HT-29 (cell line): ENCODE data around the gene INHBE. TPM values are rescaled to one million over a fixed set of nuclear protein-coding genes. Genes with fewer than 3 reads are reported as not detected.
"Not testable (repeated sequence)": the region's sequence is repeated elsewhere in the genome, so short reads cannot be mapped to it uniquely, and the experiment has no call there.

ENCODE experiments used
- DNase-seq: peaks from one replicate; pipeline ENCODE4 v3.0.0-alpha.2; 2015; ENCODE audit warnings: low spot score
- total RNA-seq: library from RNA; depleted of rRNA; stranded (reverse); fragments of >200 nt; shearing (Covaris generic); gene quantifications from 2 replicates; pipeline ENCODE4 v1.2.3, GENCODE V29; 2014

The INHBE gene
- total RNA-seq, 1 experiment from 2014 or later = 0.41 TPM

DNA sequence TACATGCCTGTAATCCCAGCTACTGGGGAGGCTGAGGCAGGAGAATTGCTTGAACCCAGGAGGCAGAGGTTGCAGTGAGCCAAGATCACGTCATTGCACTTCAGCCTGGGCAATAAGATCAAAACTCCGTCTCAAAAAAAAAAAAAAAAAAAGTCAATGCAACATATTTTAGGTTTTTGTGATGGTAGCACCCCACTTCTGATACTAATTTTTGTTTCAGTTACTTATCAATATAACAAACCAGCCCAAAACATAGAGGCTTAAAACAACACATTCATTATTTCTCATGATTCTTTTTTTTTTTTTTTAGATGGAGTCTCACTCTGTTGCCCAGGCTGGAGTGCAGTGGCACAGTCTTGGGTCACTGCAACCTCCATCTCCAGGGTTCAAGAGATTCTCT is 13.7 kb upstream of the INHBE start:
- not testable (repeated sequence) for DNase-seq

DNA sequence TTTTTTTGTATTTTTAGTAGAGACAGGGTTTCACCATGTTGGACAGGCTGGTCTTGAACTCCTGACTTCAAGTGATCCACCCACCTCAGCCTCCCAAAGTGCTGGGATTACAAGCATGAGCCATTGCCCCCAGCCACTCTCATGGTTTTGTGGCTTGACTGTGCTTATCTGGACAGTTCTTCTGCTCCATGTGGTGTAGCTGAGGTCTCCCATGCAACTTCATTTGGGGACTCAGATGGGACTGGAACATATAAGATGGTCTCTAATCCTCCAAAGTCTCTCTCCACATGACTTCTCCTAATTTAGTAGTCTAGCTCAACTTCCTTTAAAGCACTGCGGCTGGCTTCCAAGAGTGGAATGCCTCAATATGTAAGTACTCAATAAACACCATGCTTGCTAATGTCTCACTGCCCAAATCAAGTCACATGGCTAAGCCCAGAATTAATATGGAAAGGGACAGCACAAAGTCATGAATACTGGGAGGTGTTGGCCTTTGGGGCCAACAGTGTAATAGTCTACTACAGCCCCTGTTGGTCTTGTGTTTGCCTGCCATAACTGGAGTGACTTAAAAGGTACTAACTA is 13.2 kb upstream of the INHBE start:
- no peak for DNase-seq

DNA sequence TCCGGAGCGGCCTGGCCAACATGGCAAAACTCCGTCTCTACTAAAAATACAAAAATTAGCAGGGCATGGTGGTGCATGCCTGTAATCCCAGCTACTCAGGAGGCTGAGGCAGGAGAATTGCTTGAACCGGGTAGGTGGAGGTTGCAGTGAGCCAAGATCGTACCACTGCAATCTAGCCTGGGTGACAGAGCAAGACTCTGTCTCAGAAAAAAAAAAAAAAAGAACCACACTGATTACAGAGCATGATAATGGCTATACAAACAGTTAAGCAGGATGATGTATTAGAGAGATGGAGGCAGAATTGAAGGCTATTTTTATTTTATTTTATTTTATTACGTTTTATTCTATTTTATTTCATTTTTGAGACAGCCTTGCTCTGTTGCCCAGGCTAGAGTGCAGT is 10.8 kb upstream of the INHBE start:
- DNase-seq = not testable (repeated sequence)

DNA sequence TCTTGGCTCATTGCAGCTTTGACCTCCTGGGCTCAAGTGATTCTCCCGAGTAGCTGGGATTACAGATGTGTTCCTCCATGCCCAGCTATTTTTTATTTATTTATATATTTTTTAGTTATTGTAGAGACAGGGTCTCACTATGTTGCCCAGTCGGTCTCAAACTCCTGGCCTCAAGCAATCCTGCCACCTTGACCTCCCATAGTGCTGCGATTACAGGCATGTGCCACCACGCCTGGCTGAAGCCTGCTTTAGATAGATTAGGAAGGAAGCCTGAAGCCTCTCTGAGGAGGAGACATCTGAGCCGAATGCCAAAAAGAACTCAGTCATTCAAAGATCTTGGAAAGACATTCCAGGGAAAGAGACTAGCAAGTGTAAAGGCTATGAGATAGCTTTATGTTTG is 10.4 kb upstream of the INHBE start:
- DNase-seq = no peak

DNA sequence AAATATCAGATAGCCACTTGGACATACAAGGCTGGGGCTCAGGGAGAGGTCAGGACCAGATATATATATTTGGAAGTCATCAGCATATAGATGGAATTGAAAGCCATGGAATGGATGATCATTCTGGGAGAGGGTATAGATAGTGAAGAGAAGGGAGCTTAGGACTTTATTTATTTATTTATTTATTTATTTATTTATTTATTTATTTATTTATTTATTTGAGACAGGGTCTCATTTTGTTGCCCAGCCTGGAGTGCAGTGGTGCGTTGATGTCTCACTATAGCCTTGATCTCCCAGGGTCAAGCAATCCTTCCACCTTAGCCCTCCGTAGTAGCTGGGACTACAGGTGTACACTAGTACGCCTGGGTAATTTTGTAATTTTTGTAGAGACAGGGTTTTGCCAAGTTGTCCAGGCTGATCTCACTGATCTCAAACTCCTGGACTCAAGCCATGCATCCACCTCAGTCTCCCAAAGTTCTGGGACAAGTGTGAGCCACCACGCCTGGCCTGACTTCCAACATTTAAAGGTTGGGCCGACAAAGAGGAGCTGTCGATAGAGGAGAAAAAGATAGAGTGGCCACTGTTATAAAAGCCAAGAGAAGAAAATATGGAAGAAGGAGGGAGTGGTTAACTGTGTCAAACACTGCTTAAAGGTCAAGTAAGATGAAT is 8.7 kb upstream of the INHBE start:
- no peak for DNase-seq

DNA sequence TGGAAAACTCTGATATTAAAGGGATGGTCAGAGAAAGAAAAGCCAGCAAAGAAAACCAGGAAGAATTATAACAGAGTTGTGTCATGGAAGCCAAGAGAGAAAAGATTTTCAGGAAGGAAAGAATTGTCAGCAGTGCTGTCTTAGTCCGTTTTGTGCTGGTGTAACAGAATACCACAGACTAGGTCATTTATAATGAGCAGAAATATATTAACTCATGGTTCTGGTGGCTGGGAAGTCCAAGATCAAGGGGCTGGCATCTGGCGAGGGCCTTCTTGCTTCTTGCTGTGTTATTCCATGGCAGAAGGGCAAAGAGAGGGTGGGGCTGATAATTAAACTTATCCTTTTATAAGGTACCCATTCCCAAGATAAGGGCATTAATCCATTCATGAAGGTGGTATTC is 6.4 kb upstream of the INHBE start:
- DNase-seq = no peak

DNA sequence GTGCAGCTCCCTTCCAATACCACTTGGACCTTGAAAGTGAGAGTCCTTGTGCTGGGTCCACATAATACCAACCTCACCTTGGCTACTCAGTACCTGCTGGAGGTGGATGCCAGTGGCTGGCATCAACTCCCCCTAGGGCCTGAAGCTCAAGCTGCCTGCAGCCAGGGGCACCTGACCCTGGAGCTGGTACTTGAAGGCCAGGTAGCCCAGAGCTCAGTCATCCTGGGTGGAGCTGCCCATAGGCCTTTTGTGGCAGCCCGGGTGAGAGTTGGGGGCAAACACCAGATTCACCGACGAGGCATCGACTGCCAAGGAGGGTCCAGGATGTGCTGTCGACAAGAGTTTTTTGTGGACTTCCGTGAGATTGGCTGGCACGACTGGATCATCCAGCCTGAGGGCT is 5.7 kb upstream of the INHBE start:
- DNase-seq = no peak

DNA sequence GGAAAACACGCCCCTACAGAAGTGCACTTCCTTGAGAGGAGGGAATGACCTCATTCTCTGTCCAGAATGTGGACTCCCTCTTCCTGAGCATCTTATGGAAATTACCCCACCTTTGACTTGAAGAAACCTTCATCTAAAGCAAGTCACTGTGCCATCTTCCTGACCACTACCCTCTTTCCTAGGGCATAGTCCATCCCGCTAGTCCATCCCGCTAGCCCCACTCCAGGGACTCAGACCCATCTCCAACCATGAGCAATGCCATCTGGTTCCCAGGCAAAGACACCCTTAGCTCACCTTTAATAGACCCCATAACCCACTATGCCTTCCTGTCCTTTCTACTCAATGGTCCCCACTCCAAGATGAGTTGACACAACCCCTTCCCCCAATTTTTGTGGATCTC is 5.0 kb upstream of the INHBE start:
- no peak for DNase-seq

DNA sequence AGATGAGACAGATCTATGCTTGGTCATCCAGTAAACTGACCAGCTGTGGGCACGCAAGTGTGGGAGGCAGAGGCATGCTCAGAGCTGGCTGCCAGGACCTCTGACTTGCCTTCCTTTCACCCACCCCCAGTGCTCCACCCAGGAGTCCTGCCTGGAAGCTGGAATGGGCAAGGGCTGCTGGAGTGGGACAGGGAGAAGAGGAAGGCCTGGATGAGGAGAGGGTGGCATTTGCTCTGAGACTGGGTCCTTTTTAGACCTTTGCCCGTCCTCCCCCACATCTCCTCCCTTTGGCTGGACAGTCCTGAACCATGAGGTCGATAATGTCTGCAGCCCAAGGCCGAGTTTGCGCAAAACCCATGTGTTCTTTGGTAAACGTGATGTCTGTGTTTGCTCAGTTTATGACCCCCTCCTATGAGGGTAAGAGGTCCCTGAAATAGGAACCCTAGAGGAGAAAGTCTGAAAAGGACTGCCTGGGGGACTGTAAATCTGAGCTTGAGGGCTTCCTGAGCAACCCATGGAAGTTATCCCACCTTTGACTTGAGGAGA is 3.8 kb upstream of the INHBE start:
- DNase-seq = no peak

DNA sequence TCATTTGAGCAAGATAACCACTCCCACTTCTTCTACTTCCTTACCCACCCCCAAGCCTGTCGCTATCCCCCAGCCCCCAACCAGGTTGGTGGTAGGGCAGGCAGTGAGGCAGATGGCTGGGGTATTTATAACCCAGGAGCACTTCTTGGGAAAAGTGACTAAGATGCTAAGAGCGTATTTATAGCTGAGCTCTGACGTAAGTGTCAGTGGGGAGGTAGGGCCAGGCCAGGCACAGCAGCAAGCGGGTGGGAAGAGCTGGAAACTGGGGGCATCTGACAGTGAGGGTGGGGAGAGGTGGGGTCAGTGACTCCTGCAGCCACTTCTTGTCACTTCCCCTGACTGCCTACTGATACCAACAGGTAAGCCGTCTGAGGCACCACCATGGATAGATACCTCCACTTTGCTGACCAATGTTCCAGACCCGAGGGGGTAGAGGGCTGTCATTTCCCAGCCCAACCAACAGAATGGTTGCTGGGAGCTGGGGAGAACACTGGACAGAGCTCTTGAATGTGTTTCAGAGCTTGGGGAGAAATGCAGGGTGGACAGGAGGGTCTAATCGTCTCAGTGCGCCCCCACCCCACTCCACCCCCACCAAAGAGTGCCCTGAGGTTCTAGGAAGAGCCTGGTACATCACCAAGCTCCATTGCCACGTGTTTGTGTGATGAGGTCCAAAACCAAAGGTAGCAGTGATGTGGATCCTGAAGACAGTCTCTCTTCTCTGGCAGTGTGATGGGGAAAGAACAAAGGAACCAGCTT is 2.7 kb upstream of the INHBE start:
- no peak for DNase-seq

DNA sequence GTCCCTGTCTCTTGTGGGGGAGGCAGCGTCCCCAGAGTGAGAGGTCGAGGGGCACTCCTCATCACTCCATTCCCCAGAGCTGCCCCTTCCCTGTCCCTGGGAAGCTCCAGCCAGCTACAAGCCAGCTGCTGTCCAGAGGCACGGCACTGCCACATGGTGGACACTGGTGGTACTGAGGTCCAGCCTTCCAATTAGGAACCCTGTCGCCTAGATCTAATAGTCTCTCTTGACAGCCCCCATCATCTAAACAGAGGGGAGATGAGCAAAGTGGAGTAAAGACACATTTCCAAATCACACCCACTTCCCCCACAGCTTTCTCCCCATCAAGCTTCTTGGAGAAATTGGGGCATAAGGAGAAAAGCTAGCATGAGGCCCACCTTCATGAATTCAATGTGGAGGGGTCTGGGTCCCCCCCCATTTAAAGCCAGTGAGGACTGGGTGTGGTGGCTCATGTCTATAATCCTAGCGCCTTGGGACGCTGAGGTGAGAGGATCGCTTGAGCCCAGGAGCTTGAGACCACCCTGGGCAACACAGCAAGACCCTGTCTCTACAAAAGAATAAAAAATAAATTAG is 2.1 kb upstream of the INHBE start:
- peak; percentile 83 for DNase-seq

DNA sequence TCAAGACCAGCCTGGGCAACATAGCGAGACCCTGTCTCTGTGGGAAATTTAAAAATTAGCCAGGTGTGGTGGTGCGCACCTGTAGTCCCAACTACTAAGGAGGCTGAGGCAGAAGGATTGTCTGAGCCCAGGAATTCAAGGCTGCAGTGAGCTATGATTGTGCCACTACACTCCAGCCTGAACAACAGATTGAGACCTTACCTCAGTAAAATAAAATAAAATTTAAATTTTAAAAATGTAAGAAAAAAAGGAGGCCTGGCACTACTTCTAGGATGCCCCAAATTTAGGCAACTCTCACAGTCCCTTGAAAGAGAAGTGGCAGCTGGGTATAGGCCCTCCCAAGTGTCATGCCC is 918 bp upstream of the INHBE start:
- no peak for DNase-seq

DNA sequence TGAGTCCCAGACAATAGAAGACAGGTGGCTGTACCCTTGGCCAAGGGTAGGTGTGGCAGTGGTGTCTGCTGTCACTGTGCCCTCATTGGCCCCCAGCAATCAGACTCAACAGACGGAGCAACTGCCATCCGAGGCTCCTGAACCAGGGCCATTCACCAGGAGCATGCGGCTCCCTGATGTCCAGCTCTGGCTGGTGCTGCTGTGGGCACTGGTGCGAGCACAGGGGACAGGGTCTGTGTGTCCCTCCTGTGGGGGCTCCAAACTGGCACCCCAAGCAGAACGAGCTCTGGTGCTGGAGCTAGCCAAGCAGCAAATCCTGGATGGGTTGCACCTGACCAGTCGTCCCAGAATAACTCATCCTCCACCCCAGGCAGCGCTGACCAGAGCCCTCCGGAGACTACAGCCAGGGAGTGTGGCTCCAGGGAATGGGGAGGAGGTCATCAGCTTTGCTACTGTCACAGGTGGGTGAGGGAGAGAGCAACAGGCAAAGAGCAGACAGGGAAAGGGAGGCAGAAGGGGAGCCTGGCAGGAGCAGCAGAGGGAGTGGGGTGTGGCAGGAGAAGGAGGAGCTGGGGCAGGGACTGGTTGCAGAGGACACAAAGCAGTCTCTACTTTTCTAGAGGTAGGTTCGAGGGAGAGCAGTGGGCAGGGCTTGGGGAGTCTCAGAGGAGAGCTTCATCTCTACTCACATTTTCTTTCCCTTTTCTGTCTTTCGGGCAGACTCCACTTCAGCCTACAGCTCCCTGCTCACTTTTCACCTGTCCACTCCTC is 452 bp downstream of the INHBE start:
- DNase-seq = no peak

DNA sequence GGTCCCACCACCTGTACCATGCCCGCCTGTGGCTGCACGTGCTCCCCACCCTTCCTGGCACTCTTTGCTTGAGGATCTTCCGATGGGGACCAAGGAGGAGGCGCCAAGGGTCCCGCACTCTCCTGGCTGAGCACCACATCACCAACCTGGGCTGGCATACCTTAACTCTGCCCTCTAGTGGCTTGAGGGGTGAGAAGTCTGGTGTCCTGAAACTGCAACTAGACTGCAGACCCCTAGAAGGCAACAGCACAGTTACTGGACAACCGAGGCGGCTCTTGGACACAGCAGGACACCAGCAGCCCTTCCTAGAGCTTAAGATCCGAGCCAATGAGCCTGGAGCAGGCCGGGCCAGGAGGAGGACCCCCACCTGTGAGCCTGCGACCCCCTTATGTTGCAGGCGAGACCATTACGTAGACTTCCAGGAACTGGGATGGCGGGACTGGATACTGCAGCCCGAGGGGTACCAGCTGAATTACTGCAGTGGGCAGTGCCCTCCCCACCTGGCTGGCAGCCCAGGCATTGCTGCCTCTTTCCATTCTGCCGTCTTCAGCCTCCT is 1.1 kb downstream of the INHBE start:
- peak; percentile 63 for DNase-seq

DNA sequence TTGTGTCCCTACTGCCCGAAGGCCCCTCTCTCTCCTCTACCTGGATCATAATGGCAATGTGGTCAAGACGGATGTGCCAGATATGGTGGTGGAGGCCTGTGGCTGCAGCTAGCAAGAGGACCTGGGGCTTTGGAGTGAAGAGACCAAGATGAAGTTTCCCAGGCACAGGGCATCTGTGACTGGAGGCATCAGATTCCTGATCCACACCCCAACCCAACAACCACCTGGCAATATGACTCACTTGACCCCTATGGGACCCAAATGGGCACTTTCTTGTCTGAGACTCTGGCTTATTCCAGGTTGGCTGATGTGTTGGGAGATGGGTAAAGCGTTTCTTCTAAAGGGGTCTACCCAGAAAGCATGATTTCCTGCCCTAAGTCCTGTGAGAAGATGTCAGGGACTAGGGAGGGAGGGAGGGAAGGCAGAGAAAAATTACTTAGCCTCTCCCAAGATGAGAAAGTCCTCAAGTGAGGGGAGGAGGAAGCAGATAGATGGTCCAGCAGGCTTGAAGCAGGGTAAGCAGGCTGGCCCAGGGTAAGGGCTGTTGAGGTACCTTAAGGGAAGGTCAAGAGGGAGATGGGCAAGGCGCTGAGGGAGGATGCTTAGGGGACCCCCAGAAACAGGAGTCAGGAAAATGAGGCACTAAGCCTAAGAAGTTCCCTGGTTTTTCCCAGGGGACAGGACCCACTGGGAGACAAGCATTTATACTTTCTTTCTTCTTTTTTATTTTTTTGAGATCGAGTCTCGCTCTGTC is 1.8 kb downstream of the INHBE start:
- no peak for DNase-seq

DNA sequence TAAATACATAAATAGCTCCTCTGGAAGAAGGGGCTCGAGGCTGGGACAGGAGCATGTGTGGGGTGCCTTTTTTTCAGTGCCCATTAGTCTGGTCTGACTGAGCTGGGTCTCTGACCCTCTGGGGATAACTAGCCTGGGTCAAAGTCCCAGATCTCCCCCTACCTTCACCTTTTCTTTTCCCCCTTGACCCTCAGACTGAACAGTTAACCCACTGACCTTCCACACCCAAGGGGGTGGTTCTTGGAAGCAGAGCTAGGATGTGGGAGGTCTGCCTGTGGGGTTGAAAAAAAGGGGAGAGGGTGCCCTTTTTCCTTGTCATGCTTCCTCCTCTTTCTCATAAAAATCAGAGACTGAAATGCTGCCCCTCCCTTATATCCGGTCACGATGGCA is 3.6 kb downstream of the INHBE start:
- DNase-seq = no peak

DNA sequence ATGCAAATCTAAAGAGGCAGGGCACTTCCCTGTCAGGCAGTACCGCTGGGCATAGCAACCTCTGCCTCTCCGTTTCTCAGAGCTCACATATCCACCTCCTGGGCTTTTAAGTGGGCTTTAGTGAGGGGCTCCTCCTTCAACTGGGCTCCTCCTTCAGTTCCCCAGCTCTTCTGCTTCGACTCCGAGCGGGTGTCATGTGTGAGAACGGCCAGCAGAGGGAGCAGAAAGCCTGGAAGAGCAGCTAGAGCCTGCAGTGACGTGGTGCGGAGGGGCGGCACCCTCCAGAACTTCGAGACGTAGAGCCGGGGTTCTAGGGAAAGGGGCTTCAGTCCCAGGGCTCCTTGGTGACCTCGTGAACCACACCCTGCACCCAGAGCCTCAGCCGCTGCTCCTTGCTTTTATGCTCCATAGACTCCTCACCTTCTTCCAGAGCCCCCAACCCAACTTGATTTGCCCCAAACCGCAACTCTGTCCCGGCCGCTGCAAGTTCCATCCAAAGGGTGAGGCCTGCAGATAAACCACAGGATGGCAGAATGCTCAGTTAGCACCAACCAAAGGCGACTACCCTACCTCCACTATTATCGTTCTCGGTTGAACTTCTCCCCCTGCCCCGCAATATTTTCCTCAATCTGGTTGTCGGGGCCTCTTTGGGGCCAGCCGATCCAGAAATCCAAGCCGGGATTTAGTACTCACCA is 4.1 kb downstream of the INHBE start:
- peak; percentile 94 for DNase-seq

DNA sequence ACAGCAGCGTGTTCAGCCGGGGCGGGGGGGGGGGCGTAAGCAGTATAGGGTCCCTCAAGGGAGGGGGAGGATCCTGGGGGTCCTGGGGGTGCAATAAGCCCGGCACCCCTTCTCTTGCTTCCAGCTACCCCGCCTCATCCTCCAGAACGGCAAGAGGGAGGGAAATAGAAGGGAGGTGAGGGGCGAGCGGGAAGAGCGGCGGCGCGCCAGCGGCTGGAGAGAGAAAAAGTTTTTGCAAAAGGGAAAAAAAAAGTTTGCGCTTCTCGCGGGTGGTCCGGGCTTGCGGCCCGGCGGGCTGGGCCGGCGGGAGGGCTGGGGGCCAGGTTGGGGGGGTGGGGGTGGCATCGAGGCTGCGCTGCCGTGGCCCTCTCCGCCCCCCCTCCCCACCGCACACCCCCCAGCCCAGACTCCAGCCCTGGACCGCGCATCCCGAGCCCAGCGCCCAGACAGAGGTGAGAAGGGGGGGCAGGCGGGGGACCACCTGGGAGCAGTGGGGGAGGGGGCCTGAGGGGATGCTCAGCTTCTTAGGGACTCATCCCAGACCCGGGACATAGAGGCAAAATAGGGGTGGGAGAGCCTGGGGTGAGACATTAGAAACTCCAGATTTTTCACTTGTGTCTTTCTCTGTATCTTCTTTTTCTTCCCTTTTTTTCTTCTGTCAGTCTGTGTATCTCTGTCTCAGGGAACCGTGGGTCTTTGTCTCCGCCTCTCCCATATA is 4.8 kb downstream of the INHBE start, which contains the start of gene GLI1:
GLI1 (plus strand) TSS at position 36 of the 718 bp plus-strand sequence. CDS start 3,907 bp downstream, outside the sequence.
- peak; percentile 24 for DNase-seq

DNA sequence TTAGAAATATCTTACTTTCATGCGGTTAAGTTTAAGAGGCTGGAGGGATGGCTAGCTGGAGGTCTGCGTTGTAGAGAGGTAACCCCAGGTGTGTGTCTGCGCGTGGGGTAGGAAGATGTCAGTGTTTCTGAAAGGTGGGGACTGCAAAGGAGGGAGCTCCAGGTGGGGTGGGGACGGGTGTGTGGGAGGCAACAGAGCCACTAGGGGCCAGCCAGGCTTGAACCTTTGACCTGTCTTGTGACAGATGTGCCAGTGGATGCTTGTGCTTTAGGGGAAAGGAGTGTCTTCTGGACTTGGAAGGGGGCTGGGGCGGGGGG is 5.3 kb downstream of the INHBE start:
- DNase-seq = peak; percentile 36
